GM18870 (cell line): ENCODE measurements around the gene ACOXL.

Experiments
- ATAC-seq: cut with Tn5 transposase; IDR thresholded peaks from one replicate; pipeline ENCODE4 v1.9.1; 2021; ENCODE audit warnings: moderate library complexity; ENCODE audit not compliant: unreplicated experiment

The ACOXL gene

DNA sequence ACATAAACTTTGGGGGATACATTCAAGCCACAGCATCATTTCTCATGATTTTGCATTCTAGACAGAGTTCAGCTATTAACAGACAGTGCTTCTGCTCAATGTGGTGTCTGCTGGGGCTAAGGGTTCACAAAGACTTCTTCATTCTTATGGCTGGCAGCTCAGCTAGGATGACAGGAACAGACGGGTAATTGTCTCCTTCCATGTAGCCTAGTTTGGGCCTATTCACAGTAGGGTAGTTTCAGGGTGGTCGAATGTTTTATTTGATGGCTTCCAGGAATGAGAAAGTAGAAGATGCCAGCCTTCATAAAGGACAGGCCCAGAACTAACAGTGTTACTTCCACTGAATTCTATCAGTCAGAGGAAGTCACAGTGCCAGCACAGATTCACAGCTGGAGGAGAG is 362.3 kb downstream of the ACOXL start:
- no peak for ATAC-seq

DNA sequence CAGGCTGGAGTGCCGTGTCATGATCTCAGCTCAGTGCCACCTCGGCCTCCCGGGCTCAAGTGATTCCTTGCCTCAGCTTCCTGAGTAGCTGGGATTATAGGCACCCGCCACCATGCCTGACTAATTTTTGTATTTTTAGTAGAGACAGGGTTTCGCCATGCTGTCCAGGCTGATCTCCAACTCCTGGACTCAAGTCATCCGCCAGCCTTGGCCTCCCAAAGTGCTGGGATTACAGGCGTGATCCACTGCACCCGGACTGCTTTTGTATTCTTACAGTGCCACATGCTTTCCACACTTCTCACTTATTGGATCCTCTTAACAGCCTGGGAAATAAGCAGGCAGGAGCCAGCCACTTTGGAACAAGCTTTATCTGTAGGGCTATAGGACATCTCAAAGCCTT is 363.1 kb downstream of the ACOXL start:
- ATAC-seq, result no peak

GRCh38 chr2:111099402-111099801 is 367.0 kb downstream of the ACOXL start:
- no peak for ATAC-seq

DNA sequence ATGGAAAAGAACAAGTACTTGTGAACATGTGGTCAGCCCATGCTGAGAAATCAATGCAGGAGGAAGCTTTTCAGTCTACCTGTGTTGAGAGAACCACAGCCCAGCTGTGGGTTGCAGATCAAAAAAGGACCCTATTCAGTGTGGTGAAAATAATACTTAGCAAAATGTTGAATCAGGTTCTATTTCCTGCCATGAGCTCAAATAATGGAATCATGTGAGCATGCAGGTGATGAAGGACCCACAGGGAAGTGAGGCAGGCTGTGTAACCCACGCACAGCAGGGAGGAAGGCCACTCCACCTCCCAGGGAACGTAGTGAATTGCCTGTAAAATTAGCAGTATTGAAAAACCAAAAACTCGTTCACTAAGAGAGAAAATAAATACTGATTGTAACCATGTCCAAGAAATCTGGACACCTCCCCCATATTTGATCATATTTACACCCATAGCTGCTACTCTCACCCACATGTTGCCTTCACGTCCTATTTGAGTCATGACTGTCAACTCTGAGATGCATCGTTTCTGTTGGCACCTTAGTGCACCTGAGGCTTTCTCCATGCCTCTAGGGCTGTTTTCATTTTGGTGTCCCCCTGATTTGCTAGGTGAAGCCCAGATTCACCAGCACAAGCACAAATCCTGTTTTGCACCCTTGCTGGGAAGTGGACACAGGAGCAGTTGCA is 367.9 kb downstream of the ACOXL start:
- peak; percentile 40 for ATAC-seq

DNA sequence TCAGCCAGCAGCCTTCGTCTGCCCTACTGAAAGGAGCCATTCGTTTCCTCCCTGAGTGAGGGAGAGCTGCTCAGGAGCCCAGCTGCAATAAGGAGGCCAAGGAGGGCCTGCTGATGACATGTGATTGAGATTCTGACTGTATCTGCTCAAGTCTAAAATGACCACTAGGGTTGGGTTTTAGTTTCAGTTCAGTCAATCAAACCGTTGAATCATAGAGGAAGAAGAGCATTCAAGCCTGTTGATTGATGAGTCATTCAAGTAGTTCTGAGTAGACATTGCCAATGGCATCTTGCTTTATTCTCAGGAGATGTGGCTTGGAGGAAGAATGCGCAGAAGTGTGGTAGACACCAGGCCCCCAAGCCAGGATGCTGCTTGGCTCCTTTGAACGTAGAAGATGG is 368.4 kb downstream of the ACOXL start:
- ATAC-seq, result peak; percentile 84

GRCh38 chr2:111101592-111101991 is 369.2 kb downstream of the ACOXL start:
- ATAC-seq, result no peak

- no peak for ATAC-seq
These were observed 369.8 kb downstream of the ACOXL start for GRCh38 chr2:111102216-111102615.

- no peak for ATAC-seq
These were observed 373.6 kb downstream of the ACOXL start for GRCh38 chr2:111105926-111106325.

DNA sequence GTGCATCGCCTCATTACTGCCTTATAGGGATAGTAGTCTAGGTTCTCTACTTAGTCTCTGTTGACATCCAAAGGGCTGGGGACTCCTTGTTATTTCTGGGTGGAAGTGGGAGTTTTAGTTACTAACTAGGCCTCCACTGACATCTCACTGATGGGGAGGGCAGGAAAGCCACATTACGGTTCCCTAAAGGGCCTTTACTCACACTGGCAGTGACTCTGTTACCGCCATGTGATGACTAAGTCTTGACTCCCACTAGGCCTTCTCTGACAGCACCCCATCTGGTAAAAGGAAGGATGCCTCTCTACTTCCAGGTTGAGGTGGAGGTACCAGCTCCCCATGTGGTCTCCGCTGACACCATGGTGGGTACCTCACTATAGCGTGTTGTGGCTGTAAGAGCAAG is 374.3 kb downstream of the ACOXL start:
- no peak for ATAC-seq

- no peak for ATAC-seq
These were observed 376.4 kb downstream of the ACOXL start for GRCh38 chr2:111108745-111109271.

GRCh38 chr2:111111101-111111755 is 378.9 kb downstream of the ACOXL start:
- no peak for ATAC-seq

GRCh38 chr2:111113838-111114237 is 381.5 kb downstream of the ACOXL start:
- ATAC-seq, result no peak

DNA sequence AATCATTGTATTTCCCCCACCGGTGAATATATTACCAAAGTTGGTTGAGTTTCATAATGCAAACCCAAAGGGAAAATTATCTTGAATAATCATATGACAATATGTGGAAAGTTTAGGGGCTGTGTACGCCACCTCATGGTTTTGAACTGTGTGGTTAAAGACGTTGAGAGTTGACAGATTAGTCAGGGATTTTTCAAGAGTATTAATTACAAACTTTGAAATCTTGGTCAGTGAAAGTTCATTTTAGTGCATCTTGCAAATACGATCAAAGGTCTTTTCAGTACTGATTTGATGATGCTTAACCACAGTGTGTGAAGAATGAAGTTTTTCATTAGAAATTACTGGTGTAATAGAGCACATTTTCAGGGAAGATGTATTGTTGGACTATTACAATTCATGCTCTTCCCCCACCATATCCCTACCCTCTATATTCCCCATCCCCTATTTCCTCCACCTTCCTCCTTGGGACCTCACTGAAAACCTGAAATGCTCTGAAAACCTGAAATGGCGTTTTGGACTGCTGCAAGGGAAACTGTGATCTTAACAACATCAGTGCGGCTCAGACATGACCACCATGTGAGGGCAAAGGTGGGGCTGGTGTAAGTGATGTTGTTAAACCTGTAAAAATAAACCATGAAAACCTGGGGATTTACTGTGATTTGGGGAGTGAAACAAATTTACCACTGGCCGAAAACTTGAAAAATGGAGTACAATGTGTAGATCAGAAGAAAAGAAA is 383.8 kb downstream of the ACOXL start:
- peak; percentile 55 for ATAC-seq

DNA sequence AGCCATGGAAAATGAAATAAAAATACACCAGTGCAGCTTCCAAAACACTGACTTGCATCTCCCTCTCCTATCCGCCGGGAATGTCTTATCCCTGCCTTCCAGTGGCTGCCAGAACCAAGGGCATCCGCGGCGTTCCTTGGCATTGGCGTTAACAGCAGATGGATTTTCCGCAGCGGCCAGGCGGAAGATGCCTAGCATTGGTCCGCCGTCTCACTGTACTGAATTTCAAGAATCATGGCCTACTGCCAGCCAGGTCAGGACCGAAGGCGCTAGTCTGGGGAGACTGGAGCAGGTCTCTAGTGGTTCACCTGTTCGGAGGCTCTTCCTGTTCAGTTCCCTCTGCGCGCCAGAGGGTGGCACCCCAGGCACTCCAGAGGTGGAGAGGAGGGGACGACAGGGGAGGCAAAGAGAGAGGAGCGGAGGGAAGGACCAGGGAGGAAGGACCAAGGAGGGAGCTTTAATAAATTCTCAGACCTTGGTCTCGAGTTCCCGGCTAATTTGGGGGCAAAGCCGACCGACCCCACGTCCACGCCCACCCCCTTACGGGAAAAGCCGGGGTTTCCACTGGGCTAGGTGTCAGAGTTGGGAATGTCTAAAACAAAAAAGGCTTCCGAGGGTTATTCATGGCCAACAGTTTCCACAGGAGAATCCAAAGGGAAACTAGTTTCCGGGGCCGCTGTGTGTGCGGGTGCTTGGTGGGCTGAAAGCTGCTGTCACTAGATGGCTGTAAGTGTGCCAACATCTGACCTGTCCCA is 384.6 kb downstream of the ACOXL start:
- no peak for ATAC-seq

DNA sequence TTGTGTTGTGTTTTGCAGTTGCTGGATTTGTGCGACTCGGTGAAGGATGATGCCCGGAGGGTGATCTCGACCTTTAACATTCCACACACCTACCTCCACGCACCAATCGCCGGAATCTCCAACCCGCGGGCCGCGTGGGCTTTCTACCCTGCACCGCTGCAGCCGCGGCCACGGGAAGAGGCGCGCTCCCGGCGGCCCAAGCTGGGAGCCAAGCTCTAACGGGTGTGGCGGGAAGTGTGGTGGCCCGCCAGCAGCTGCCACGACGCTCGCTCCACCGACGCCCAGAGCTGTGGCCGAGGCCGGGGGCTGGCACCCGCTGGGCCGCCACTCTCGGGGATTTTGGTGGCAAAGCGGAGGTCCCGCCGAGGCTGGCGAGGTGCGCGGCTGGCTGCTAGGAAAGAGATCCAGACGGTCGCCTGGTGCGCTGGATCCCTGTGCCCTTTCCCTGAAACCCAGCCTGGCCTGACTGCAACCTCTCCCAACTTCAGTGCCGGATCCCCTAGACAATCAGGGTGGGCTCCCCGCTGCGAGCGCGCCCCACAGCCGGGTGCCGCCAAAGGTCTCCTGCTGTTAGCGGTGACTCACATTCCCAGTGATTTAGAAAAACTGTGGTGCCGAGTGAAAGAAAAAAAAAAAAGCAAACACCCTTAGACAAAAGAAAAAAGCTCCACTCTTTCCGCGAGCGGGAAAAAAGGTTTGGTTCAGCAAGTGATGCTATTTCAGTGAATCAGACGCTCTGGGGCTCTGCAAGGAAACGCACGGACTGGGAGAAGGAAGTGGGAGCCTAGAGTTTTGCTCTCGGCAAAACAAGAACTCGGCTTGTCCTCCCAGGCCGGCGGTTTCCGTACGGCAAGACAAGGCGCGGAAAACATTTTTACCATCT is 385.5 kb downstream of the ACOXL start:
- ATAC-seq, result no peak

- no peak for ATAC-seq
These were observed 386.2 kb downstream of the ACOXL start for GRCh38 chr2:111118481-111118980.

DNA sequence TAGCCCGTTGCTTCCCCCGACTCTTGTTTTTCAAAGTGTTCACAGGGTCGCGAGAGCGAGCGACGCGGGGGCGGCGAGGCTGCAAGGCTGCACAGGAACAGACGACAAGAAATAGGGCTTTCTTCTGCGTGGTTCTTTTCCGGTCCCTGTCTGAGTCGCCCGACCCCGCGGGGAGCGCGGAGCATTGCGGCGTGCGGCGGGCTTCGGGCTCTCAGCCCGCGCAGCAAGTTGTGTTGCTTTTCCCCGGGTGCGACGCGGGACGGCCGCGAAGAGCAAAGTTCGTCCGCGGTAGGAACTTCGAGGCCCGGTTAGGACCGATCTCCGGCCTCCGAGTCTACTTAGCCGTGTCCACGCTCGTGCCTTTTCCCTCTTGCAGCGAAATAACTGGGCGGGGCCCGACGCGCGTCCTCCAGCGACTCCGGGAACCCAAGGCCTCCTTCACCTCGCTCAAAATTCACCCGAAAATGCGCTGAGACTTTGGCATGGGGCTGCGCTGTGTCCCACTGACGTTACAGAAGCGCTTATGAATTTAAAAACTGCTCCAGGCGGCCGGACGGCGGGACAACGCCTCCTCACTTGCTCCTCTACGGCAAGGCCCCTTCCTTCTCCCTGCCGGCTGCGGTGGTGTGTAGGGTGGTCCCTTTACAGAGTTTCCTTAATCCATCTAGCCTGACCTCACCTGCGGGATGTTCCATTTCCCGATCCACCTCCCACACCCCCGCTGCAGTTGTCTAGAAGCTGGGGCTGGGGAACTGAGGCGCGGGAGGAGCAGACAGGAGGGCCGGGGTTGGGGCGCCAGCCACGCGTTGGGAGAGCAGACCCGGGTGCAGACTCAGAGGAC is 386.8 kb downstream of the ACOXL start:
- no peak for ATAC-seq

DNA sequence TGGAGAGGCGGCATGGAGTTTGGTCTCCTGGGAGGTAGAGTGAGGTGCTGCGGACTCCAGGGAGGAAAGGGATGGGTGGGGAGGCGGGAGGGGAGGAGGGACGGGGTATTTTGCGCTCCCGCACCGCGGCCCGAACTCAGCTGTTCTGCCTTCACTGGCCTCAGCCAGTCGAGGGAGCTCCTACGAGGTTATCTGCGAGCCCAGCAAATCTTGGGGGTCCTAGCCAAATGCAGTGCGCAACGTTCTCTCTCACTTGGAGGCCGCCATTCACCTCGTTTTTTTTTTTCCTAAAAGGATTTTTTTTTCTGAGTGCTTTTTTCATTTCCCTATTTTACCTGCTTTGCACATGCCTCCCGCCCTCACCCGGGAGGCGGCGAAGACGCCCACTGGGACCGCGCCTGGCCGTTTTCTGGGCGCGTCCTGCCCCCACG is 387.5 kb downstream of the ACOXL start:
- no peak for ATAC-seq
